GM18498 (cell line): Measurements from ENCODE around the gene COPA.
A peak's percentile ranks its signal among the peaks of the same experiment; 100 is the strongest.
"Not testable (repeated sequence)": the region's sequence is repeated elsewhere in the genome, so short reads cannot be mapped to it uniquely, and the experiment has no call there.

Source experiments
- ATAC-seq: cut with Tn5 transposase; IDR thresholded peaks from one replicate; pipeline ENCODE4 v1.9.1; 2021; ENCODE audit warnings: mild to moderate bottlenecking, moderate library complexity; ENCODE audit not compliant: unreplicated experiment

COPA gene

DNA sequence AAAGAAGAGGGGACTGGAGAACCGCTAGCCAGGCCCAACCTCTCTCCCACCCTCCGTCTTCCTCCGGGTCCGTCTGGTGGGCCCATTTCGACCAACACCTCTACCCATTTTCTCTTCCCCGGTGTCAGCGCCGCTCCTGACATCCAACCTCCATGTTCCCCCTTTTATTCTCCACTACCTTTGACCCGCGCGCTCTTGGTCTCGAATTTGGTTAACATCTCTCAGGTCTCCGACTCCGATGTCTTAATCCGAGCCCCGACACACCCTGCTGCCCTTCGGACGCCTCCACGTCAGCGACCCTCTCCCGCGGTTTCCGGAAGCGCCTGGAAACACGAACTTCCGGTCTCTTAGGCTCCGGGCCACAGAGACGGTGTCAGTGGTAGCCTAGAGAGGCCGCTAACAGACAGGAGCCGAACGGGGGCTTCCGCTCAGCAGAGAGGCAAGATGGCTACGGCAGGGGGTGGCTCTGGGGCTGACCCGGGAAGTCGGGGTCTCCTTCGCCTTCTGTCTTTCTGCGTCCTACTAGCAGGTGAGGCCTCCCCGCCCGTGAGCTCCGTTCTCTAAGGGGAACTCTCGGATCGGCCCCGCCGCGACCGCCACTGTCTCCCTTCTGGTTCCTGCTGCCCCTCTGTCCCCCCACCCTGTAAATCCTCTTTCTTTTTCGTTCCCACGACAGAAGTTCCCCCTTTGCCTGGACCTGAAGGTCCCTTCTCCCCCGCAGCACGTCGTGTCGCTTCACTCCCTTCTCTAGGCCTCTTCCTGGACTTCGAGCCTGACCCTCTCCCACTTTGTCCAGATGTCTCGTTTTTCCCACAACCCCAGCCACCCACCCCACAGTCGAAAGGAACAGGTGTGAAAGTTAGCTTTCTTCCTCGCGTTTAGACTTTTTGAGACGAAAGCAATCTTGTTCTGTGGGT, at the start of gene COPA, which contains the start of gene NCSTN:
Gene COPA (minus strand): TSS at position 298 of the 917 bp plus-strand sequence. CDS start 80 bp downstream, at position 218.
Gene NCSTN (plus strand): TSS at position 431 of the 917 bp plus-strand sequence. CDS start 14 bp downstream, at position 445.
- peak; percentile 94 for ATAC-seq

DNA sequence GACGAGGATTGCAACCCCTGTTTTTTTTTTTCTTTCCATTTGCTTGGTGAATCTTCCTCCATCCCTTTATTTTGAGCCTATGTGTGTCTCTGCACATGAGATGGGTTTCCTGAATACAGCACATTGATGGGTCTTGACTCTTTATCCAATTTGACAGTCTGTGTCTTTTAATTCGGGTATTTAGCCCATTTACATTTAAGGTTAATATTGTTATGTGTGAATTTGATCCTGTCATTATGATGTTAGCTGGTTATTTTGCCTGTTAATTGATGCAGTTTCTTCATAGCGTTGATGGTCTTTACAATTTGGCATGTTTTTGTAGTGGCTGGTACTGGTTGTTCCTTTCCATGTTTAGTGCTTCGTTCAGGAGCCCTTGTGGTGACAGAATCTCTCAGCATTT, 45.4 kb upstream of the COPA start:
- ATAC-seq = not testable (repeated sequence)

DNA sequence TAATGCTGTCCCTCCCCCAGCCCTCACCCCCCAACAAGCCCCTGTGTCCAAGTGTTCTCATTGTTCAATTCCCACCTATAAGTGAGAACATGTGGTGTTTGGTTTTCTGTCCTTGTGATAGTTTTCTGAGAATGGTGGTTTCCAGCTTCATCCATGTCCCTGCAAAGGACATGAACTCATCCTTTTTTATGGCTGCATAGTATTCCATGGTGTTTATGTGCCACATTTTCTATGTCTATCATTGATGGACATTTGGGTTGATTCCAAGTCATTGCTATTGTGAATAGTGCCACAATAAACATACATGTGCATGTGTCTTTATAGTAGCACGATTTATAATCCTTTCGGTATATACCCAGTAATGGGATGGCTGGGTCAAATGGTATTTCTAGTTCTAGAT, 41.8 kb upstream of the COPA start:
- not testable (repeated sequence) for ATAC-seq

DNA sequence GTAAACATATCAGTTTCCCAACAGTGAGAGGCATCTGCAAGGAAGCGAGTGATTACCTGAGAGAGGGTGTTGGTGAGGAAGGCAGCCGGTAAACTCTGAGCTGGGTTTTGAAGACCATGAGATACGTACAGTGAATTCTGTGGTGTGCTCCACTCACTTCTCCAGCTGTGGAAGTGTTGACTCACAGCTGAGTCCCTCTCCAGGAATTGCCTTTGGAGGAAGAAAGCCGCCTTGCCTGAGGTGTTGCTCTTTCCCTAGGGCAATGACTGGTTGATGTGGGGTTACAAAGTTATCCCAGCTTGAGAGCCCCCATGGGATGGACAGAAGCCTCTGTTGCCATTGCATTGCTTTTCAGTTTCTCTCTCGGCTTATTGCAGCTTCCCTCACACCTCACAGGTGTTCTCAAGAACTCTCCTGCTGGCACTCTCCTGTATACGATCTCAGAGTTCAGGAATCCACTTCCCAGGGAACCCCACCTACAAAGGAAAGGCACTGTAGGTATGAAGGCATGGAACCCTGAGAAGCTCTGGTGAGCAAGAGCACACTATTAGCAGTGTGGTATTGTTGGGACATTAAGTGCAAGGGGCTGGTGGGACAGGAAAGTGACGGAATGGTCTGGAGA, 34.6 kb upstream of the COPA start:
- ATAC-seq = no peak

DNA sequence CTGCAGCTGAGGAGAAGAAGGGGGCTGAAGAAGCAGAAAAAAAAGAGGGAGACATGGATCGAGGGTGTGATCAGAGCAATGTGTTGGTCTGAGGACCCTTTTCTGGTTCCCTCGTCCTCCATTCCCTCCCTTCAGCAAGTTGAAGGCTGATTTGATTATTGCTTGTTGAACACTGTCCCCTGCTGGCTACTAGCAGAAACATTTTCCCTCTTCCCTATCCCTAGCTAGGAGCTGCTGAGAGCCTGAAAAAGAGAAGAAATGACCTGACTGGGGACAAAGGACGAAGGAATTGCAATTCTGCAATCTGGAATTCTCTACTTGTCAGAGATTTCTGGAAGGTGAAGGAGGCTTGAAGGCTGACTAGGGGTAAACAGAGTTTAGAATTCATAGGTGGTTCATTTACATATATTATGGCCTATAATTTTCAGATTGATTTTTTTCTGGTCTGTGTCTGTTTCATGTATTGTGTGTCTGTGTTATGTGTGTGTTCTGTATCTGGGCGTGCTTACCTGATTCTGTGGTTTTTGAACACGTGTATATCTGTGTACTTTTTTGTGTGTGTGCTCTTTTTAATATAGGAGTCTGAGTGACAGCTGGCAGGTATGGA, 33.6 kb upstream of the COPA start:
- ATAC-seq = no peak

DNA sequence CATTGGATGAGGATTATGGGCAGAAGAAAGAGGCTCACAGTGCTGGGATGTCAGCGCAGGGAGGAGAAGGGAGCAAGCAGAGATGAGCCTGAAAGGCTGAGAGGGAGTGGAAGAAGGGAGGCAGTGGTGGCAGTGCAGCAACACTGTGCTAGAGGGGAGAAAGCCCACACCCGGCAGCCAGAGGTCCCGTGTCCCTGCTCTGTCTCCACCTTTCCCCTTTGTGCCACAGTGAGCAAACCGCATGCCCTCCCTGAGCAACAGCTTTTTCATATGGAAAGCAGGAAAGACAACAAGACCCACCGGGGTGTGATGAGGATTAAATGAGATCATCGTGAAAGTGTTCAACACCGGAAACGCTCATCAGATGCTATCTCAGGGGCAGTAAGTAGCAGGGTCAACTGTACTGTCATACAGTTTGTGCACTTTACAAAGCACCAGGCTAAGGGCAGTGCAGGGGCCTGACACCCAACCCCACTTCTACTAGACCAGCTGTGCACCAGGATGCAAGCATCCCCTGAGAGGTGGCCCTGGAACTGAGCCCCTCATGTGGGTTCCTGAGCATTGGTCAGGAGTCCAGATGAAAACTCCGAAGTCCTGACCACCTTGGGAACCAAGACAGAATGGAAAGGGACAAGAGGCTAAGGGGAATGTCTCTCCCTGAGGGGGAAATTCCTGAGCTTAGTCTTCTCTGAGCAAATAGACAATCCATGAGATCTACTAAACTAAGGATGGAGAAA, 32.9 kb upstream of the COPA start:
- no peak for ATAC-seq

DNA sequence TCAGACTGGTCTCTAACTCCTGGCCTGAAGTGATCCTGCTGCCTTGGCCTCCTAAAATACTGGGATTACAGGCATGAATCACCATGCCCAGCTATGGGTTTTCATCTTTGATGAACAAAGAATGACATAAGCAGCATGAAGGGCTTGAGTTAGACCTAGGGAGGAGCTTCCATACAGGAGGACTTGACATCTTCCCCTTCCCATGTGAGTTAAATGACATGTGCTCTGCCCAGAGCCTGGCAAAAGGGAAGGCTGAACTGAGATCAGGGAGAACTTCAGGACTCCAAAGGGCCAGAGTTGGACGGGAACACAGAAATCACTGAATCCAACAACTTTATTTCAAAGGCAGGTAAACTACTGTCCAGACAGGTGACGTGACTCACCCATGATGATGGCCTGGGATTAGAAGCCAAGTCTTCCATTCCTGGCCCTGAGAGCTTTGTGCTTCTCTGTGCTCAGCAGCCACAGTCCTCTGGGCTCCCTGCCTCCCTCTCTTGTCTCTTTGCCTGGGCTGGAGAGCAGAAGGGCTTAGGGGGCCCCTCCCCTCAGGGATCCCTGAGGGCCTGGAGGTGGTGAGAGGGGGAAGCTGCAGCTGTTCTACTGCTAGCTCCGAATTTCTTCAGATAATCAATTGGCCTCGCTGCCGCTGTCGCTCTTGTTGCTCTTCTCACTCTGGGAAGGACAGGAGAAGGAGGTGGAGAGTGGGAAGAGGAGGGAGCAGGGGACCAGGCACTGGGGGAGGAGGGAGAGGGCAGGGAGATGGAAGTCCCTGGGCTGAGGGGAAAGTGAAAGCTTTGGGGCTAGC, 31.5 kb upstream of the COPA start:
- no peak for ATAC-seq

DNA sequence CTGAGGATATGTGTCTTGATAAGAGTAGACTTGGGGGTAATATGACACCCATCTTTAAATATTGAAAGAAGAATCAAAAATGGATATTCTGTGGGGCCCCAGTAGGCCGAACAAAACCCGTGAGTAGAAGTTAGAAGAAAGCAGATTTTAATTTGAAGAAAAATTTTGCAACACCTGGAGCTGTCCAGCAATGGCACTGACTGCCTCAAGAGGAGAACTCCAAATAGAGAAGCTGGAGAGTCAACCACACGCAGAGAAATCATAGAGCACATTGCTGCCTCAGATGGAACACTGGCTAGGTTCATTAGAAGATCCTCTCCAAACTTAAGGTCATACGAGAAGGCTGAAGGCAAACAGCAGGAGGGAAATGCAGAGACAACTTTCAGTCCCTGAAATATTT, 30.6 kb upstream of the COPA start:
- ATAC-seq = no peak

DNA sequence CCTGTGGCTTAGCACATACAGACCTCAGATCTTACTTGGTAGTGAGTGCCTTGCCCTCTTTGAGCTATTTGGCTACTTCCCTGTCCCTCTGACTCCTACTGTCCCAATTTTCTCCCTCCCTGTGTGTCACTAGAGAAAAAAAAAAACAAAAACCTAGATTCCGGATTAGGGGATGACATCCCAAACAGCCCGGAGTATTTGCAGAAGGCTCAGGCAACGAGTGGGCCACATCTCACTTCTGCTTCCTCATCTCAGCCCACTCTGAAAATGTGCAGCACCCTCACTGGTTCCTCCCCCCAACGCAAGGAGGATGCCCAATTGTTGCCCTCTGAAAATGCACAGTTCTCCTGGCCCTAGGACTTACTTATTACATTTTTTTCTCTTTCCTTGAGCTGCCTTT, 28.7 kb upstream of the COPA start:
- ATAC-seq = no peak

DNA sequence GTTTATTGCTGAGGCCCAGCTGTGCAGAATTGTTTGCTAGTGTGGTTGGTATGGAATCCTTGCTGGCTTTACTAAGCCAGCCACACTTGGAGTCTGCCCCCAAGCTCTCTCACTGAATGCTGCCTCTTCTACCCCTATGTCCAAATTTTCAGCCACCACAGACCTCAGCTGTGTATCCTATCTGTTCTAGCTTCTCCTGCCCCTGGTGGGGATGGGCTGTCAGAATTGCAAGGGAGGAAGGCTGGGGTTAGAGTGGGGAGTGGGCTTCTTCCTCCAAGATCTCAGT, 28.2 kb upstream of the COPA start:
- no peak for ATAC-seq

DNA sequence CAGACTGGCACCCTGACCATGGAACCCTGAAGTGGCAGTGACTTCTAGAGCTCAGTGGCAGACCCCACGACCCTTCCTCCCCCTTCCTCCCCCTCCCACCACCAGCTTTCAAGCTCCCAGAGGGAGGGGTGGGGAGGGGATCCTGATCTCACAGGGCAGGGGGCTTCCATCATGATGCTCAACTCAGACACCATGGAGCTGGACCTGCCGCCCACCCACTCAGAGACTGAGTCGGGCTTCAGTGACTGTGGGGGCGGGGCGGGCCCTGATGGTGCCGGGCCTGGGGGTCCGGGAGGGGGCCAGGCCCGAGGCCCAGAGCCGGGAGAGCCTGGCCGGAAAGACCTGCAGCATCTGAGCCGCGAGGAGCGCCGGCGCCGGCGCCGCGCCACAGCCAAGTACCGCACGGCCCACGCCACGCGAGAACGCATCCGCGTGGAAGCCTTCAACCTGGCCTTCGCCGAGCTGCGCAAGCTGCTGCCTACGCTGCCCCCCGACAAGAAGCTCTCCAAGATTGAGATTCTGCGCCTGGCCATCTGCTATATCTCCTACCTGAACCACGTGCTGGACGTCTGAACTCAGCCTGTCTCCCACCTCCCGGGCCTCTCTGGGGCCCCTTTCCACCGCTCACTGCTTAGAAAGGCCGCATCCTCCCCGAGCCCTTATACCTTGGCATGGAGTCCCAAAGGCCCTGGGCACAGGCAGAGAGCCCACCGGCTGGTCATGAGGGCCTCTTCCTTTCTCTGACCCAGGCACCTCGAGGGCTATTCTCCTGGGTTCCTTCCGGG, 27.7 kb upstream of the COPA start:
- no peak for ATAC-seq

DNA sequence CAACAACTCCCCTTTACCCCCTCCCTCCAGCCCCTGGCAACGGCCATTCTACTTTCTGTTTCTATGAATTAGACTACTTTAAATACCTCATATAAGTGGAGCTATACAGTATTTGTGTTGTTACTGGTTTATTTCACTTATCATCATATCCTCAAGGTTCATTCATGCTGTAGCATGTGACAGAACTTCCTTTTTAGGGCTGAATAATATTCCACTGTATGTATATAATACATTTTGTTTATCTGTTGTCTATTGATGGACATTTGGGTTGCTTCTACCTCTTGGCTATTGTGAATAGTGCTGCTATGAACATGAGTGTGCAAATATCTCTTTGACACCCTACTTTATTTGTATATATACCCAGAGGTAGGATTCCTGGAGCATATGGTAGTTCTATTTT, 26.0 kb upstream of the COPA start:
- no peak for ATAC-seq

DNA sequence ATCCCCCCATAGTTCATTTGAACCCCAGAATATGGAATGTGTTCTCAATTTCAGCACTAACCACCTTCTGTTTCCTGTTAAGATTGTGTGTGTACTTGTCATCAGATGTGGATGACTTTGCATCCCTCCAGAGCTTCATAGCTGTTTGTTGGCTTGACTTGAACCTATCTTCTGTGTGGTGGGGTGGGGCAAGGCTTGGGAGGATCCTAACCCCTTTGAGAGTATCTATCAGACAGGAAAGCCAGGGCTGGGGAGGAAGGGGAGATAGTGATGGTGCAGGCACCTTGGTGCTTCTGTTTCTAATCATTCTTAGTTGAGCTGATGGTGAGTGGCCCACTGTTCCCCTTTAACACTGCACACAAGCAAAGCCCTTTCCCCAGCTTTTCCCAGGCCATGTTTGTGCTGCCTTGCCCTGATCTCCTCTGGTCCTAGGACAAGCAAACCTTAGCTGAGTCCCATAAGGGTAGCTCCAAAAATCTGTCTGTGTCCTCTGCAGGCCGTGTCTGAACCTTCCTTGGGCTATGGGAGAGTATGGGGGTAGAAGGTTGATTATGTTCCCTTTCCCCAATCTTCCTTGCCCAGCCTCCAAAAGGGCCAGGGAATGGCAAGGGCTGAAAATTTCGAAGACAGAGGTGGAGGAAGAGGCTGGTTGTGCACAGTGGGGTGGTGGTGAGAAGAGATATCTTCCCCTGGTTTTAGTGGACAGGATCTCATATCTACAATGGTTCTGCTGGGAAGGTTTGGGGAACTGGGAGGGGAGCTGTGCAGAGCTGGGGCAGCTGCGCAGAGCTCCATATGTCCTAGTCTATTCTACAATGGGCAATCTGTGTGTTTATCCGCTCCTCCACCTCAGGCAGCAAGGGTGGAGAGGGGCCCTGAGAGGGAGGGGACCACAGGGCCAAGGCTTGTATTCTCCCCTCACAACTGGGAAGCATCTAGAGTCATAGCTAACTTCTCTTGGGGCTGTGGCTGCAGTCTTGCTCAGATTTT, 25.2 kb upstream of the COPA start:
- ATAC-seq = no peak

DNA sequence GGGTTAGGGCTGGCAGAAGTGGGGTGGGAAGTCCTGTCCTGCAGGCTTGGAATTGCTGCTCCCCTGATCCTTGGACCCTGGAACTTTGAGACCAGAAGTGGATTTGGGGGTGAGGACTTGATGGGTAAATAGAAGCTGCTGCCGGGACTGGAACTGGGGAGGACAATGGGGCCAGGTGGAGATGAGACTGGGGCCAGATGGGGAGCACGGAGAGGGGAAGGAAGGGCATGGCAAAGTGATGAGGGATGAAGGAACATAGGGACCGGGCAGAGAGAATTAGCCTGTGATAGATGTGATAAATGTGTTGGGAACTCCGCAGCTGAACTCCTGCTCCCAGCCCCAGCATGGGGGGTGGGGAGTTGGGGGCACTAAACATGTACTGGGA, 24.5 kb upstream of the COPA start:
- ATAC-seq = no peak

DNA sequence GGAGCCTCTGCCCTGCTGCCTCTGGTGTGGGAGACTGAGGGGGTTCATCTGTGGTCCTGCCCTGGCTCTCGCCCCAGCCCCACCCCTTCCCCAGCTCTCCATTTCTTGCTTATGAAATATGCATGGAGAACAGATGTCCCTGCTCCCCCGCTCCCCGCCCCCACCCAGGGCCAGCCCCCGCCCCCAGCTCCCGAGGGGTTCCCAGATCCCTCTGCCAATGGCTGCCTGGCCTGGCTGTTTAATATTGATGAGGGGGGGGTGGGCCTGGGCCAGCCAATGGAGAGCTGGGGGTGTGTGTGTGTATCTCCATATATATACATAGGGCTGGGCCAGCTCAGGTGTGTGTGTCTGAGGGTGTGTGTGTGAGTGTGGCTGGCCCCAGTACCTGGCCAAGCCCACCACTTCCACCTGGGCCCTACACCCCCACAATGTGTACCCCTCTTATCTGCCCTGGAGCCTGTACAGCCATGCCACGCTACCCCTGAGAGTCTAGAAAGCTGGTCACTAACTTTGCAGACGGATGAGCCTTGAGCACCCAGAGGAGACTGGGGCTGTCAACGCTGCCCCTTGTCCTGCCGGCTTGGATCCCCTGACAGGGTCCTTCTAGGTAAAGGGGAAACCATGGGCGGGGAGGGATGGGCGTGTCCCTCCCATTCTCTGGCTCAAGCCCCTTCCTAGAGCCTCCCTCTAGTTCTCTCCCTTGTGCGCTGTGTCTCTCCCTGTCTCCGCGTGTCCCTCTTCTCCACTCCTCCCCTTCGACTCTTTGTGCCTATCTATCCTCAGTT, 23.9 kb upstream of the COPA start, which contains the start of gene NHLH1:
Gene NHLH1 (plus strand): TSS at position 341 of the 785 bp plus-strand sequence. CDS start 3,661 bp downstream, outside the sequence.
- ATAC-seq = no peak

DNA sequence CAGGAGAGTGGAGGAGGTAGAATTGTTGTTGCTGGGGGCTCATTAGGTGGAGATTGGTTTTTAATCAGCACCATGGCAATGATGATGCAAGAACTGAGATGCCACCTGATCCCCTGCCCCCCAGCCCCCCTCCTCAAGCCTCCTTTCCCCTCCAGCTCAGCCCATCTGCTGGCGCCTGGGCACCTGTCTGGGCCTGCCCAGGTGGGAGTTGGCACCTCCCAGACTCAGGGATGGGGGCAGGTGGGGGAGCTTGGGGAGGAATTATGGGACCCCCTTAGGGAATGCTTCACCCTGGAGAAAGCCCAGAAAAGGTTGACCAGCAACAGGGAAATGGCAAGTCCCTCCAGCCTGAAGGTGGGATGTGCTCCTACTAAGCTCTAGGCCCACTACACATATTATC, 22.3 kb upstream of the COPA start:
- no peak for ATAC-seq

DNA sequence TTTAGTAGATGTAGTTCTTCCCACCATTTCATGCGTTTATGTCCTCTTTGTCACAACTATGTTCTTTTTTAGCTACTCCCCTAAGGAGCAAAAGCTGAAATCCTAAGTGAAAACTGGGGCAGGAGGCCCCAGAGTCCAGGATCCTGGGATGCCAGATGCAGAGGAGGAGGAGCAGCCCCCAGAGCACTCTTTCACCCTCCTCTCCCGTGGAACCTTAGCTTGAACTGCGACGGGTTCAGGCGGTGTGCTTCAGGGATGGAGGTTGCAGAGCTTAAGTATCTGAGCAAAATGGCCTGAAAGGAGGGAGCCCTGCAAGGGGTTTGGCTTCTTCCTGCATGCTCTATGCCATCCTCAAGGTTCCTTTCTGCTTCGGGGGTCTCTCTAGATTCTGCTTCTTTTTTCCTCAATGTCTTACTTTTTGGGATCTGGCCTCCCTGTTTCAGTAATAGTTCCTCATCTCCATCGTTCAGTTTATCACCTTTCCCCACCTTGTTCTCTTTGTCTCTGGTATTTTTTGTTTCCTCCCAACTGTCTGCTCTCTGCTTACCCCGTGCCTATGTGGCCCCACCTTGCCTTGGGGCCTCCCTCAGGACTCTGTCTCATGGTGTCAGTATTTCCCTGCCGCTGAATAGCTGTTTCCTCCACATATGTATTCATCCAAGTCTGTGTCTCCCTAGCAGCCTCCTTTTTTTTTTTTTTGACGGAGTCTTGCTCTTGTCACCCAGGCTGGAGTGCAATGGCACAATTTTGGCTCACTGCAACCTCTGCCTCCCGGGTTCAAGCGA, 21.1 kb upstream of the COPA start:
- no peak for ATAC-seq
